HG03095 (cell line): ENCODE data around the gene RTN4IP1.
"Not testable (repeated sequence)": the region's sequence is repeated elsewhere in the genome, so short reads cannot be mapped to it uniquely, and the experiment has no call there.

Source experiments
- ATAC-seq: cut with Tn5 transposase; IDR thresholded peaks from one replicate; pipeline ENCODE4 v1.9.1; 2021; ENCODE audit warnings: moderate library complexity; ENCODE audit not compliant: unreplicated experiment

RTN4IP1 gene

DNA sequence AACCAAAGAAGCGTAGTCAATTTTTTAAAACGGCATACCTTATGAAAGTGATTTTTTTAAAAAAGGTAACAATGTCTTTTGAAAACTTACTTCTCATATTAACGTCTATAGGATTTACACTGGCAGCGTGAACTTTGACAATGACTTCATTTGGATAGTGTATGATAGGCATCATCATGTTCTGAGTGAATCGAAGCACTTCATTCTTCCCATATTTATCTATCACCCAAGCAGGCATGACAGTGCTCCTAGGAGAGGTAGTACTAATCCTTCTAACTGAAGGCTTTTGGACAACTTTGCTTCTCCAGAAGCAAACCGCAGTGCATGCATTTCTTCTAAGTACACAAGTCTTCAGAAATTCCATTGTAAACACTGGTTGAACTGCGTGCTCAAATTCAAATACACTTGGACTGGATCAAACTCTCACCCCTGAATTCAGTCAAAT is 618 bp downstream of the RTN4IP1 start:
- peak; percentile 9 for ATAC-seq

DNA sequence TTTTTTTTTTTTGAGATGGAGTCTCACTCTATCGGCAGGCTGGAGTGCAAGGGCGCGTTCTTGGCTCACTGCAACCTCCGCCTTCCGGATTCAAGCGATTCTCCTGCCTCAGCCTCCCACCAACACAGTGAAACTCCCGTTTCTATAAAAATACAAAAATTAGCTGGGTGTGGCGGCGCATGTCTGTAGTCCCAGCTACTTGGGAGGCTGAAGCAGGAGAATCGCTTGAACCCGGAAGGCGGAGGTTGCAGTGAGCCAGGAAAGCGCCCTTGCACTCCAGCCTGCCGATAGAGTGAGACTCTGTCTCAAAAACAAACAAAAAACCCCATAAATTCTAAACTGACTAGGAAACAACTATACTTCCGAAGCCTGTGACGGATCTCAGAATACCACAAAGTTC is 1.5 kb downstream of the RTN4IP1 start:
- not testable (repeated sequence) for ATAC-seq

DNA sequence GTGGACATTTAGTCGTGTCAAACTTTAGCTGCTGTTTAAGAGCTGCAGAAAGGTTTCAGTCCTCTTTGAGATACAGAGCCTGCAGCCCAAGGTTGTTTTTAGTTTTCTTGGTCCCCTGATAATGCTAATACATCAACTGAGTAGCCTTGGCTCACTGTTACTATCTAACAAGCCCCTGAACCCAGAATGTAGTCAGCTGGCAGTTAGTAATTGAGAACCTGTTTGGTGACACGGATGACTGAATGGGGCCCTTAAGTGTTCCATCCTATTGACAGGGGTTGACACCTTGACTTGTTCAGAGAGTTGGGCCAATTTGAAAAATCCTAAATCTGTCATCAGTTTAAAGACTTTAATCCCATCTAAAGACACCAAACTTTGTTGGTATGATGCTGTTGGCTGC is 2.8 kb downstream of the RTN4IP1 start:
- peak; percentile 33 for ATAC-seq

DNA sequence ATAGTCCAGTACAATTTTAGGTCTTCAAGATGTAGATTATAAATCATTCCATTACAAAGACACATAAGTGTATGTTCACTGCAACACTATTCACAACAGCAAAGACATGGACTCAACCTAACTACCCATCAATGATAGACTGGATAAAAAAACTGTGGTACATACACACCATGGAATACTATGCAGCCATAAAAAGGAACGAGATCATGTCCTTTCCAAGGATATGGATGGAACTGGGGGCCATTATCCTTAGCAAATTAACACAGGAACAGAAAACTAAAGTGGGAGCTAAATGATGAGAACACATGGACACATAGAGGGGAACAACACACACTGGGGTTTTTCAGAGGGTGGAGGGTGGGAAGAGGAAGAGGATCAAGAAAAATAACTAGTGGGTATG is 6.3 kb downstream of the RTN4IP1 start:
- no peak for ATAC-seq

DNA sequence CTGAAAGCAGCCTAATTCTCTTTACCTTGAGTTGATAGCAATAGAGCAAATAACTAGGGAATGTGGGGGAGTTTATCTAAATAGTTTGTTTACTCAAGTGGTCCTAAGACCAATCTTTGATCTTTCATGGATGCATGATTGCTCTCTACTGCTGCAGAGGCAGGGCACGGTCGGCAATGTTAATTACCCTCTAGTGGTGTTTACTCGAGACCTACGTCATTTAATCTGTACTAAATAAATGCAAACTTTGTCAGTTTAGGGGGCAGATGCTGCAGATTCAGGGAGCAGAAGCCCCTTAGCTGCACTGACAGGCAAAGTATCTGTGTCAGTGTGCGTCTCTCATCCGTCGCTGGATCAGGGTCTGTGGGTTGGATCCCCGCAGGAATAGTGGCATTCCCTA is 6.9 kb downstream of the RTN4IP1 start:
- no peak for ATAC-seq

DNA sequence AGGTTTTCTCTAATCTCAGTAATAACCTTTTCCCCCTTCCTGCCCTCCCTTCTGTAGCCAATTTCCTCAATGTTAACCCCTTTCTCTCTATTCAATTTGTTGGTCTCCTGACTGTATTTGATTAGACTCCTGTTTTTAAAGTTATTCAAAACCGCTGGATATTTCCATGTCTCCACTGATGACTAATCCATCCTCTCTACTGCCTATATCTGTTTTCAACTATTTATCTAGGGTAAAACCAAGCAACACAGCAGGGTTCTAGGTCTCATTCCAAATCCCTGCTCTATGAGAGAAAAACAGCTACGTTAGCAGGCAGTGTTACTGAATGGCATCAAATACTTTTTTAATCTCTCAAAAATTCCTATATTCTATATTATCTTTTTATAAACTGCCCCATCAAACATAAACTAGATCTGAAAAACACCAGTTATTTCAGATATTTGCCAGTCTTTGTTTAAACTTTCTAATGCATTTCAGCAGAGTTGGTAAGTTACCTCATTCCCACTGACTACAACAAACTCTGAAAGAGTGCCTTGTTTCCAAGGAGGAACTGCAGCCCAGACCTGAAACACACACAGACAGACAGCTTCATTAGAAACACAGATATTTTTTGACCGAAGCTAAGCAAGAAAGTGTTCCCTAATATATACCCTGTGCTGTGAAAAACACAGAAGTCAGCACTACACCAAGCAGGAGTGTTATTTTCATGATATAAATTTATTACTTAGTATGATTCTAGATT is 8.2 kb downstream of the RTN4IP1 start:
- ATAC-seq, result no peak

DNA sequence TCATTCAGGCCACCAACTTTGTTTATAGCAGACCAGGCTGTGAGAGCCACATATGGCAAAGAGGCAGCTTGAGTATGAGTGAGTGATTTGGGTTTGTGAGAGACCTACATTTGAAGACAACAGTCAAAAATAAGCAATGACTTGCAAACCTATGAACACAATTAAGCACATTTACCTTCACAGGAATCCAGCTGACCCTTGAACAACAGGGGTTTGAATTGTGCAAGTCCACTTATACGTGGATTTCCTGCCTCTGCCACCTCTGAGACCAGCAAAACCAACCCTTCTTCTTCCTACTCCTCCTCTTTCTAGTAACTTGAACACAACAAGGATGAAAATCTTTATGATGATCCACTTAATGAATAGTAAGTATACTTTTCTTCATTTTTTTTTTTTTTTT is 10.1 kb downstream of the RTN4IP1 start:
- ATAC-seq, result no peak

DNA sequence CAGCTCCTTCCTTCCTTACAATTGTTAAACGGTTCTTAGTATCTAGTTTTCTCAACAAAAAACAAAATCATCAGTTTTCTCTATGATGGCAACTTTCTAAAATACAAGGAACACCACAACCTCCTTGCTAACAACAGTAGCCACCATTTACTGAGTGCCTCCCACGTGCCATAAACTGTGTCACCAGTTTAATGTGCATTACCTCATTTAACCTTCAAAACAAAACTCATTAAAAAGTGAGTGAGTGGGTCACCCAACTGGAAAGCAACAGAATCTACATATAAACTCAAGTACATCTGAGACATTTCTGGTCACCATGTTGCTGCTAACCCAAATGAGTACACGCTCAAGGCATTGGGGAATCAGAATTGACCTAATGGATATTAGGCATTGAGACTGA is 11.0 kb downstream of the RTN4IP1 start:
- no peak for ATAC-seq

DNA sequence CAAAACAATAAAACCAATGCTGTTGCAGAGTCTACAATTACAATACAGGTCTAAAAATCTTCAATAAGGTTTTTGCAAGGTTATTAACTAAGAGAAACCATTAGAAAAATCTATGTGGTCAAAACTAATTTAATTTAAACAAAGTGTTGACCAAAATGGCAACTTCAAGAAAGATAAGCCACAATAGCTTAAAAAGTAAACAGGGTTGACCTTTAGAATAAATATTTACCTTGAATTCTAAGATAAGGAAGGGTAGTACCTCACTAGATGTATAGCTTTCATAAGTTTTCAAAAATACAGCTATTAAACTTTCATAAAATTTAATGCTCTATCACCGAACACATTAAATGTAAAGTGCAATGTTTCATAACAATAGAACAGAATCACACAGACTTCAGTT is 11.4 kb downstream of the RTN4IP1 start:
- no peak for ATAC-seq

DNA sequence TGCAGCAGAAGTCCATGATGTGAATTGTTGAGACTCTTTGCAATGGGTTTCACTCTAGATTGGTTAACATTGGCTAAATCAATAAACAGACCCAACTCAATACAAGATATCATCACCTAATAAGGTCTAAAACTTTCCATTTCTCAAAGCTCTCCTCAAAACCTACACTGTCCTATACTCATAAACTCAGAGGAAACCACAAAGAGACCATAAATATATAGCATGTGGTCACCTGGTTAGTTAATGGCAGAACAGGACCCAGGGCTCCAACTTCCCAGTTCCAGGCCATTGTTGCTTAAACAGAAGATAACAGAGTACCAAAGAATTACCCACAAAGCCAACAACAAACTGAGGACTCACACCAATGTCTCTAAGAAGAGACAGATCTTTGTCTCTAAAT is 12.0 kb downstream of the RTN4IP1 start:
- ATAC-seq, result no peak

DNA sequence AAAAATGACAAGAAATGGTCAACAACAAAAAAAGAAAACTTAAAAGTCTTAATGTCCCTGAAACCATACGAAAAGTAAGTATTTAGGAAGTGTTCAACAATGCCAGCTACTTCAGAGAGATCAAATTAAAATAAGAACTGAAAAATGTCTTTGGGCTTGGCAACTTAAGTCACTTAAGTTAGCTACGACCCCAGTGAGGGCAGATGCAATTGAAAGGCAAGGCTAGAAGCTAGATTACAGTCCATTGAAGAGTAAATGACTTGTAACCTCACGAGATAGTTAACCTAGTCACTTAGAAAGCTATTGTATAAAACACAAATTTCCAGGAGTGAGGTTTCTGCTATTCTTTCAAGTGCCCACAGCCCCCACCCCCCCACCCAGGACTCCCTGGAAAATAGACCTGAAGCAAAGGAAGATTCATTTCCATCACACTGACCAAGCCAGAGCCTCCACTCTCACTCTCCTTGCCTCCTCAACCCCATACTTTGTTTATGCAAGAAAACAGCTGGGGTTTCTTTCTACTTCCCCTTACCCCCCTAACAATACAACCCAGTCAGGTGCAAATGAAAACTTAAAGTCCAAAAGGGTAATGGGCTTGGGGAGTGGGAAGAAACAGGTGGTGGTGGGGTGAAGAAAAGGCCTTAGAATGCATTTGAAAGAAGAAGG is 14.6 kb downstream of the RTN4IP1 start:
- no peak for ATAC-seq

DNA sequence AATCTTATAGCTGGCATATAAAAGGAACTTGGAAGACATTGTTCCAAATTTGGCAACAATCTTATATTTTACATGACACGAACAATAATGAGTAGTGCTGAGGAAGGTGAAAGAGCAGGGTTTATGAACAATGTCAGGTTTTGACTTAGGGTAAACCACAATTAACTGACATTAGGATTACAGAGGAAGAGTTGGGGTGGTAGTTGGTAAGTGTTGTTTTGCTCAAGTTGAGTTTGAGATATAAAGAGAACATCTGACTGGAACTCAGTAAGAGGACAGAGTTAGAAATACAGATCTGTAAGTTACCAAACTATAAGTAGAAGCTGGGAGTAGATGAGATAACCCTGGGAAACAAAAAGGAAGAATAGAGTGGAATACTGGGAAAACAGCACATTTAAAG is 15.1 kb downstream of the RTN4IP1 start:
- ATAC-seq, result no peak

DNA sequence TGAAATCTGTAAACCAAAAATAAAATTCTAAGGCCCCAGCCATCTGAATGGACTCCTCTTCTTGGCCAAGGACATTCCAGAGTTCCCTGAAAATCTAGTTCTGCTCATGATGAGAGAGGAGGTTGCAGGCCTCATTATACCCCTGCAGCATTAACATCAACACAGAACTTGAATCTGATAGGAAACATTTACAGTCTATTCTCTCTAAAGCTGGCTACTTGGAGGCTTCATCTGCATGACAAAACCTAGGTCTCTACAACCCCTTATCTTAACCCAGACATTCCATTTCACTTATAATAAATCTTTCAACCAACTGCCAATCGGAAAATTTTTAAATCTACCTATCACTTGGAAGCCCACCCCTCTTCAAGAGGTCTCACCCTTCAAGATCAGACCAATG is 15.7 kb downstream of the RTN4IP1 start:
- no peak for ATAC-seq

DNA sequence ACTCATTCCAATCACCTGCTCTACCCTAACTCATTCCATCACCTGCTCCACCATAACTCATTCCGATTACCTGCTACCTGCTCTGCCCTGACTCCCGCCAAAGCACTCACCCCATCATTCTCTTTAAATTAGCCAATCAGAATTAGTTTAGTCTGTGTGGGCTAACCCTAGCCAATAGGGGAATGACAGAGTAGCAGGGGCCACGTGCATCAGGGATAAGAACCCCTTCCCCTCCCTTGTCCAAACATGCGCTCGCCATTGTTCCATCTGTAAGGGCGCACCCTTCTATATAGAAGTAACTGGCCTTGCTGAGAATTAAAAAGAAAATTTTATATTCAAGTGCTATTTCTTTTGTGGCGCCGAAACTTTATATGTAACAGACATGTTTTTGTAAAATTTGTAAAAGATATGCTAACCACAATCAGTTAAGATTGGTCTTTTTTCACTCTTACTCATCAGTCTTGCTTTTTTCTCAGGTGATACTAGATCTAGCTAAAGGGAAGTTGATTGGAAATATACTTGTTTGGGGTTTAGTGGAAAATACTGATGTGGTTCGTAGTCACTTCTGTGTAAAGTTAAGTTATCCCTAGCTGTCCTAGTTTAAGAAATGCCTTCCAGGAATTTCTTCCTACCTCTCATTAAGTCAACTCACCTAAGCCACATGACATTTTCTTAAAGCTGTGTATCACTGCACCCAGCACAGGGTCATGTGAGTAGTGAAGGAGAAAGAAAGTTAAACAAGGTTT is 16.5 kb downstream of the RTN4IP1 start:
- no peak for ATAC-seq

DNA sequence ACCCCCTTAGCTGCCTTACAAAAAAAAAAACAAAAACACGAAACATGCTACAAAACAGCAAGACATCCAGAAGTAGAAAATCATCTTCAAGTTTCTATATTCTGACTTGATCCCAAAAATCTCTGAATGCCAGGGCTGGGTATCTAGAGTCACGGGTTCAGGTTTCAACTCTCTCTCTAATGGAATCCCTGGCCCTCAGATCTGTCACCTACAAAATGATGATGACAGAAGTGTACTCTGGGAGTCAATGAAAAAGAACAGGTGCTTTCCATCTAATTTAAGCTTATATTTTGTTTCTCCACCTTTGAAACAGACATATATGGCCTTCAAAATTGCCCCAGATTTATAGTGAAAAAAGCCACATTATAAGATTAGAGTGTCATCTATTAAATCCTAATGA is 18.3 kb downstream of the RTN4IP1 start:
- no peak for ATAC-seq

DNA sequence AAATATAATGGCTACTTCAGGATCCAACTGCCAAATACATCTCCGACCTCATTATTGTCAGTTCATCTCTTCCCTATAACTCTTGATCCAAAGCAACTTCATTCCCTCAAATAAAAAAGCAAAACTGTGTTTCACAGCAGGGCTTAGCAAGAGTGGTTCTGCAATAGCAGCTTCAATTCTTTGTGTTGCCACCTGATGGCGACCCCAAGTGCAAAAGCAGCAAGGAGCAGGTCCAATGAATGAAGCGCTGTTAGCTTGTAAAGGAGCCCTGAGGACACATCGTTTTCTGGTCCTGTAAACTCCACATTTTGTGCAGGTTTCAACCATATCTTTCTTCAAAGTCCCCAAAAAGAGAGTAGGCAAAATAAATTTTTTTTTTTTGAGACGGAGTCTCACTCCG is 19.6 kb downstream of the RTN4IP1 start:
- no peak for ATAC-seq

DNA sequence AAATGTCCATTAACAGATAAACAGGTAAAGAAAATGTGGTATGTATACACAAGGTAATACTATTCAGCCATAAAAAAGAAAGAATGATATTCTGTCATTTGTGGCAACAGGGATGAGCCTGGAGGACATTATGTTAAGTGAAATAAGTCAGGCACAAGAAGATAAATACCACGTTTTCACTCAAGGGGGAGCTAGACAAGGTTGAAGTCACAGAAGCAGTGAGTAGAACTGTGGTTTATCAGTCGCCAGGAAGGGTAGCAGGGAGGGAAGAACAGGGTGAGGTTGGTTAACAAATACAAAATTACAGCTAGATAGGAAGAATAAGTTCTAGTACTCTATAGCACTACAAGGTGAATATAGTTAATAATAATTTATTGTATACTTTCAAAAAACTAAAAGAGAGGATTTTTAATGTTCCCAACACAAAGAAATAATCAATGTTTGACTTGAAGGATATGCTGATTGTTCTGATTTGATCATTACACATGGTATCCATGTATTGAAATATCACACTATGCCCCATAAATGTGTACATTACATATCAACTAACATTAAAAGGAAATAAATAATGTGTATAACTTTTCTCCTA is 21.1 kb downstream of the RTN4IP1 start:
- peak; percentile 62 for ATAC-seq

DNA sequence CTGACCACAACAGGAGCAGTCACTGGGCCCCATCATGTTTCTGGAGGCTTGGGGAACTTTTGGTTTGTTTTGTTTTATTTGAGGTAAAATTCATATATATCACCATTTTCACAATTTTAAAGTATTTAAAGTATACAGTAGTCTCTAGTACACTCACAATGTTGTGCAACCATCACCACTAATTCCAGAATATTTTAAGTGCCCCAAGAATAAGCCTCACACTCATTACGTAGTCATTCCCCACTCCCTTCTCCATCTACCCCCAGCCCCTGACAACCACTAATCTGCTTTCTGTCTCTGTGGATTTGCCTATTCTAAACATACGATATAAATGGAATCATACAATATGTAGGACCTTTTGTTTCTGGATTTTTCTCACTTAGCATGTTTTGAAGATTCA is 29.0 kb downstream of the RTN4IP1 start:
- ATAC-seq, result no peak

DNA sequence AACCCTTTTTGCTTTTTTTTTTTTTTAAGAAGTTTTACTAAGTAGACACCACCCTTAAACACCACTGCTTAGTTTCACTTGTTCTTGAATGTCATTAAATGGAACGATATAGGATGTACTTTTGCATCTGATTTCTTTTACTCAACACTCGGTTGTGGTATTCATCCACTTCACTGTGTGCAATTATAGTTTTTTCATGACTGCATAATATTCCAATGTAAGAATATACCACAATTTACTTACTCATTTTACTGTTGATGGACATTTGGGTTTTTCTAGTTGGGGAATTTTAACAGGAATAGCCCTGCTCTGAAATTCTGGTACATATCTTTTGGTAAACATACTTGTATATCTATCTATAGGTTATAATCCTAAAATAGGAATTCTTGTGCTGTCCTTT is 29.9 kb downstream of the RTN4IP1 start:
- ATAC-seq, result no peak

DNA sequence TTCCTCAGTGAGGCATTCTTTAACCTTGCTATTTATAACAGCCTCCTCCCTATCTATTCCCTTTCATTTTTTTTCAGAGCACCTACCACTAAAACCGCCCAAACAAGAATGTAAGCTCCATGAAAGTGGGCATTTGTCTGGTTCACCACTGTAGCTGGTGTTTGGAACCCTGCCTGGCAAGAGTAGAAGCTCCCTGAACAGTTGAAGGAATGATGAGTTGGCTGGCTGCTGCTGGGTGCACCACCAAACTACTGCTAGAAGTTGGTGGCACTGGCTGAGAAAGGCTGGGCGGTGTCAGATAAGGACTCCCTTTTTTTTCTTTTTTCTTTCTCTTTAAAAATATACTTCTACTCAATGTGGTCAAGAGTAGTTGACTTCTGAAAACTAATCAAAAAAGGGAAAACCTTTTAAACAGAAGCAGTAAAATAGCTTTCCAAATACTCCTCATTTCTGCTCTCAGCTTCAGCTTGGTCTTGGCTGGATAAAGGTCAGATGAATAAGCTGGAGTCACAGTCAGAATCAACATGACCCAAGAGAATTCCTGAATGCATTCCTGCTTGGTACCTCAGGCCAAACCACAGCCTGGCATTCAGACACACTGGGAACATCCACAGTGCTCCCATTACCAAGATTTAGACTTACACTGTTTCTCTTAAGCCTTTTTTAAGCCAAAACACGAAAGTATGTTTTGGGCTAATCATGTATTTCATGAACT is 38.0 kb downstream of the RTN4IP1 start:
- ATAC-seq, result no peak

DNA sequence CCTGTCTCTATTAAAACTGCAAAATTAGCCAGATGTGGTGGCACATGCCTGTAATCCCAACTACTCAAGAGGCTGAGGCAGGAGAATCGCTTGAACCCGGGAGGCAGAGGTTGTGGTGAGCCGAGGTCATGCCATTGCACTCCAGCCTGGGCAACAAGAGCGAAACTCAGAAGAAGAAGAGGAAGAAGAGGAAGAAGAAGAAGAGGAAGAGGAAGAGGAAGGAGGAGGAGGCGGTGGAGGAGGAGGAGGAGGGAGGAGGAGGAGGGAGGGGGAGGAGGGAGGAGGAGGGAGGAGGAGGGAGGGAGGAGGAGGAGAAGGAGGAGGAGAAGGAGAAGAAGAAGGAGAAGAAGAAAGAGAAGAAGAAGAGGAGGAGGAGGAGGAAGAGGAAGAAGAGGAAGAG is 40.4 kb downstream of the RTN4IP1 start:
- not testable (repeated sequence) for ATAC-seq
